ENCODE results near the gene KRTAP6-2. TPM values are rescaled to one million over a fixed set of nuclear protein-coding genes. Genes with fewer than 3 reads are reported as not detected.

Gene KRTAP6-2
- total RNA-seq, 1 experiment from 2014 or later = not detected

DNA sequence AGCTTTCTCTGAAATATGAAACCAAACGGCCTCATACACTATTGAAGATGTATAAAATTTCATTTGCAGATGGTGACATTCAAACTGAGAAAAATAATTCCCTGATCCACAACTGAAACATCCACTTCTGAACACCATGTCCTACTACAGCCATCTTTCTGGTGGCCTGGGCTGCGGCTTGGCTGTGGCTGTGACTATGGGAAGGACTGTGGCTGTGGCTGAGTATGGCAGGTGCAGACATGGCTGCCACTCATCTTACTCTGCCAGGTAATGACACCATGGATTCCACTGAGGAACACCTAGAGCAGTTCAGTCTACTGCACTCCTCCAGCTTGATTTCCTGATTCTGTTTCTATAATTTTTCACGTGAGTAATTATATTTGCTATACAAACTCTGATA lies 21.8 kb upstream of the KRTAP6-2 start, which contains the start of gene KRTAP20-4:
Gene KRTAP20-4 (plus strand): TSS at position 106 of the 400 bp plus-strand sequence.
- Mint-ChIP-seq H3K4me1 (ENCODE audit: low read depth, unreplicated experiment) (no peaks in the 10 kb centered on the region), H3K4me3 (ENCODE audit: unreplicated experiment) (no peak within 1 kb of the TSS), H3K9me3 (ENCODE audit: unreplicated experiment) (no peaks in the 10 kb centered on the region), H3K27ac (ENCODE audit: unreplicated experiment) (no peak within 1 kb of the TSS), H3K27me3 (ENCODE audit: insufficient read depth, unreplicated experiment) (no peaks in the 10 kb centered on the region), H3K36me3 (ENCODE audit: insufficient read depth, unreplicated experiment) (no peaks in the 10 kb centered on the region)
- TF ChIP-seq, protein P1, sequence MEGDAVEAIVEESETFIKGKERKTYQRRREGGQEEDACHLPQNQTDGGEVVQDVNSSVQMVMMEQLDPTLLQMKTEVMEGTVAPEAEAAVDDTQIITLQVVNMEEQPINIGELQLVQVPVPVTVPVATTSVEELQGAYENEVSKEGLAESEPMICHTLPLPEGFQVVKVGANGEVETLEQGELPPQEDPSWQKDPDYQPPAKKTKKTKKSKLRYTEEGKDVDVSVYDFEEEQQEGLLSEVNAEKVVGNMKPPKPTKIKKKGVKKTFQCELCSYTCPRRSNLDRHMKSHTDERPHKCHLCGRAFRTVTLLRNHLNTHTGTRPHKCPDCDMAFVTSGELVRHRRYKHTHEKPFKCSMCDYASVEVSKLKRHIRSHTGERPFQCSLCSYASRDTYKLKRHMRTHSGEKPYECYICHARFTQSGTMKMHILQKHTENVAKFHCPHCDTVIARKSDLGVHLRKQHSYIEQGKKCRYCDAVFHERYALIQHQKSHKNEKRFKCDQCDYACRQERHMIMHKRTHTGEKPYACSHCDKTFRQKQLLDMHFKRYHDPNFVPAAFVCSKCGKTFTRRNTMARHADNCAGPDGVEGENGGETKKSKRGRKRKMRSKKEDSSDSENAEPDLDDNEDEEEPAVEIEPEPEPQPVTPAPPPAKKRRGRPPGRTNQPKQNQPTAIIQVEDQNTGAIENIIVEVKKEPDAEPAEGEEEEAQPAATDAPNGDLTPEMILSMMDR (IDR thresholded peaks at IDR 0.05; ENCODE audit: insufficient read depth in 1 of 2, low read depth in 1 of 2, low read length in 1 of 2, severe bottlenecking in 1 of 2, unreplicated experiment in 1 of 2) = no peak
- DNase-seq = no peak
- H3K36me3 ChIP-seq (ENCODE audit: control insufficient read depth, insufficient read depth, low read length) = no peaks in the 10 kb centered on the region
- POLR2A ChIA-PET = no interaction called here
- intact Hi-C loops (cut with micrococcal nuclease; ENCODE audit: unreplicated experiment) = no loop called here
- CTCF ChIA-PET = no interaction called here
- H3K4me3 ChIP-seq (ENCODE audit: low read depth, low read length) = no peak within 1 kb of the TSS
- H3K4me1 ChIP-seq = no peaks in the 10 kb centered on the region
- no peaks in the 10 kb centered on the region for H3K27me3 ChIP-seq (replicated peaks; ENCODE audit: control insufficient read depth, insufficient read depth, low read length)
- BruUV-seq (replicated peaks) = no TSS peak
- H3K9me3 ChIP-seq = no peaks in the 10 kb centered on the region

GRCh38 chr21:30620080-30620479 lies 21.4 kb upstream of the KRTAP6-2 start:
- no peak overlapping the region for H3K4me3 Mint-ChIP-seq (ENCODE audit: unreplicated experiment)
- no peaks in the 10 kb centered on the region for H3K9me3 Mint-ChIP-seq (ENCODE audit: unreplicated experiment)
- intact Hi-C loops (cut with micrococcal nuclease; ENCODE audit: unreplicated experiment) = no loop called here
- no peak overlapping the region for H3K4me3 ChIP-seq (ENCODE audit: low read depth, low read length)
- no peak overlapping the region for H3K27ac Mint-ChIP-seq (ENCODE audit: unreplicated experiment)
- no peaks in the 10 kb centered on the region for H3K36me3 ChIP-seq (ENCODE audit: control insufficient read depth, insufficient read depth, low read length)
- no peaks in the 10 kb centered on the region for H3K4me1 Mint-ChIP-seq (ENCODE audit: low read depth, unreplicated experiment)
- DNase-seq = no peak
- no peaks in the 10 kb centered on the region for H3K9me3 ChIP-seq
- CTCF ChIA-PET = no interaction called here
- no peaks in the 10 kb centered on the region for H3K36me3 Mint-ChIP-seq (ENCODE audit: insufficient read depth, unreplicated experiment)
- TF ChIP-seq, protein P1 (IDR thresholded peaks at IDR 0.05; ENCODE audit: insufficient read depth in 1 of 2, low read depth in 1 of 2, low read length in 1 of 2, severe bottlenecking in 1 of 2, unreplicated experiment in 1 of 2) = no peak
- POLR2A ChIA-PET = no interaction called here
- BruUV-seq (replicated peaks) = no TSS peak
- H3K27me3 ChIP-seq (replicated peaks; ENCODE audit: control insufficient read depth, insufficient read depth, low read length) = no peaks in the 10 kb centered on the region
- H3K27me3 Mint-ChIP-seq (ENCODE audit: insufficient read depth, unreplicated experiment) = no peaks in the 10 kb centered on the region
- H3K4me1 ChIP-seq = no peaks in the 10 kb centered on the region

- Histone ChIP-seq H3K27me3 (replicated peaks; ENCODE audit: control insufficient read depth, insufficient read depth, low read length) (no peaks in the 10 kb centered on the region), H3K4me1 (no peaks in the 10 kb centered on the region), H3K36me3 (ENCODE audit: control insufficient read depth, insufficient read depth, low read length) (no peaks in the 10 kb centered on the region), H3K4me3 (ENCODE audit: low read depth, low read length) (no peak within 1 kb of the TSS), H3K9me3 (no peaks in the 10 kb centered on the region)
- POLR2A ChIA-PET = no interaction called here
- no peak within 1 kb of the TSS for H3K27ac Mint-ChIP-seq (ENCODE audit: unreplicated experiment)
- BruUV-seq (replicated peaks) = no TSS peak
- peaks cover 2% of the 10 kb centered on the region for H3K9me3 Mint-ChIP-seq (ENCODE audit: unreplicated experiment)
- no peaks in the 10 kb centered on the region for H3K27me3 Mint-ChIP-seq (ENCODE audit: insufficient read depth, unreplicated experiment)
- TF ChIP-seq, protein P1 (IDR thresholded peaks at IDR 0.05; ENCODE audit: insufficient read depth in 1 of 2, low read depth in 1 of 2, low read length in 1 of 2, severe bottlenecking in 1 of 2, unreplicated experiment in 1 of 2) = no peak
- H3K4me1 Mint-ChIP-seq (ENCODE audit: low read depth, unreplicated experiment) = no peaks in the 10 kb centered on the region
- H3K4me3 Mint-ChIP-seq (ENCODE audit: unreplicated experiment) = no peak within 1 kb of the TSS
- CTCF ChIA-PET = no interaction called here
- intact Hi-C loops (cut with micrococcal nuclease; ENCODE audit: unreplicated experiment) = no loop called here
- no peak for DNase-seq
- no peaks in the 10 kb centered on the region for H3K36me3 Mint-ChIP-seq (ENCODE audit: insufficient read depth, unreplicated experiment)
These were observed 17.4 kb upstream of the KRTAP6-2 start, which contains the start of gene KRTAP20-1 for GRCh38 chr21:30616125-30616524. TSS of gene KRTAP20-1 (plus strand) at chr21:30616425. CDS start at chr21:30616455, 30 bp downstream.
